Trophoblast cell (in vitro differentiated cells and primary cell): ENCODE measurements around the gene PARVA.

ENCODE experiments used
- DNase-seq, 2 donors: peaks; one replicate each; pipeline ENCODE4 v3.0.0-alpha.2; 2016
- H2AFZ ChIP-seq: 2 replicates; pipeline ENCODE4 v1.6.1; 2013; ENCODE audit warnings: low read length, moderate library complexity, mild to moderate bottlenecking; ENCODE audit not compliant: insufficient read depth, poor library complexity
- H2AK5ac ChIP-seq: 2 replicates; pipeline ENCODE4 v1.6.1; 2013; ENCODE audit warnings: mild to moderate bottlenecking, low read length
- H2BK120ac ChIP-seq: 2 replicates; pipeline ENCODE4 v1.6.1; 2013; ENCODE audit warnings: low read length, mild to moderate bottlenecking, moderate library complexity; ENCODE audit not compliant: insufficient read depth, poor library complexity
- H2BK12ac ChIP-seq: 2 replicates; pipeline ENCODE4 v1.6.1; 2013; ENCODE audit warnings: mild to moderate bottlenecking, low read length, moderate library complexity
- H2BK5ac ChIP-seq: 2 replicates; pipeline ENCODE4 v1.6.1; 2013; ENCODE audit warnings: low read length, low read depth, moderate library complexity, mild to moderate bottlenecking; ENCODE audit not compliant: poor library complexity
- H3K14ac ChIP-seq: 2 replicates; pipeline ENCODE4 v1.6.1; 2013; ENCODE audit warnings: mild to moderate bottlenecking, low read length
- H3K18ac ChIP-seq: 2 replicates; pipeline ENCODE4 v1.6.1; 2013; ENCODE audit warnings: mild to moderate bottlenecking, low read length
- H3K23ac ChIP-seq: 2 replicates; pipeline ENCODE4 v1.6.1; 2013; ENCODE audit warnings: low read length
- H3K27ac ChIP-seq: 2 replicates; pipeline ENCODE4 v1.5.1; 2013; ENCODE audit warnings: low read depth, mild to moderate bottlenecking, inconsistent platforms, low read length, moderate library complexity
- H3K27me3 ChIP-seq: 2 replicates; pipeline ENCODE4 v1.6.1; 2013; ENCODE audit warnings: inconsistent platforms, mild to moderate bottlenecking, low read length, moderate library complexity; ENCODE audit not compliant: insufficient read depth
- H3K36me3 ChIP-seq, 2 experiments: 1 replicate in 1 of 2; 2 replicates in 1 of 2; pipeline ENCODE4 v1.6.1; 2013; ENCODE audit warnings: low read length in 2 of 2, mild to moderate bottlenecking in 2 of 2, moderate library complexity in 1 of 2; ENCODE audit not compliant: insufficient read depth in 2 of 2, control insufficient read depth in 1 of 2
- H3K4ac ChIP-seq: 2 replicates; pipeline ENCODE4 v1.6.1; 2013; ENCODE audit warnings: low read depth, mild to moderate bottlenecking, low read length, moderate library complexity
- H3K4me1 ChIP-seq, 2 experiments: 1 replicate in 1 of 2; 2 replicates in 1 of 2; pipeline ENCODE4 v1.6.1; 2013; ENCODE audit warnings: low read length in 2 of 2, mild to moderate bottlenecking in 2 of 2, moderate library complexity in 1 of 2; ENCODE audit not compliant: insufficient read depth in 2 of 2, control insufficient read depth in 1 of 2
- H3K4me2 ChIP-seq: 2 replicates; pipeline ENCODE4 v1.6.1; 2013; ENCODE audit warnings: inconsistent platforms, mild to moderate bottlenecking, low read length, moderate library complexity
- H3K4me3 ChIP-seq: 2 replicates; pipeline ENCODE4 v1.5.1; 2013; ENCODE audit warnings: mild to moderate bottlenecking, low read depth, low read length, inconsistent platforms
- H3K79me1 ChIP-seq: one replicate; pipeline ENCODE4 v1.6.1; 2013; ENCODE audit warnings: low read length
- H3K79me2 ChIP-seq: 2 replicates; pipeline ENCODE4 v1.6.1; 2013; ENCODE audit warnings: low read length, mild to moderate bottlenecking; ENCODE audit not compliant: control insufficient read depth, insufficient read depth, poor library complexity
- H3K9ac ChIP-seq: 2 replicates; pipeline ENCODE4 v1.6.1; 2013; ENCODE audit warnings: mild to moderate bottlenecking, low read length
- H3K9me3 ChIP-seq: 2 replicates; pipeline ENCODE4 v1.6.1; 2013; ENCODE audit warnings: low read depth, mild to moderate bottlenecking, control low read depth, inconsistent platforms, low read length; ENCODE audit not compliant: insufficient read depth
- H4K12ac ChIP-seq: 2 replicates; pipeline ENCODE4 v1.6.1; 2013; ENCODE audit warnings: low read depth, mild to moderate bottlenecking, low read length, moderate library complexity
- H4K8ac ChIP-seq: 2 replicates; pipeline ENCODE4 v1.6.1; 2013; ENCODE audit warnings: low read depth, mild to moderate bottlenecking, low read length, moderate library complexity
- H4K91ac ChIP-seq: one replicate; pipeline ENCODE4 v1.6.1; 2013; ENCODE audit warnings: low read depth, mild to moderate bottlenecking, low read length, moderate library complexity
- WGBS: extraction: QIAGEN DNeasy Blood & Tissue Kit; methylation state at CpG from one replicate; pipeline ENCODE4 v1.1.7; 2013; ENCODE audit warnings: missing lambda C conversion rate; ENCODE audit not compliant: insufficient read length, insufficient coverage; ENCODE audit errors: extremely low coverage; 5-methylcytosine and 5-hydroxymethylcytosine counted together

The PARVA gene

GRCh38 chr11:12459865-12460444 is 82.6 kb downstream of the PARVA start:
- no peaks in the 10 kb centered on the region for H3K79me2 ChIP-seq
- H3K36me3 ChIP-seq: peaks cover 0 to 2% of the 10 kb centered on the region in 2 experiments
- no peak overlapping the region for H2AFZ ChIP-seq
- no peak overlapping the region for H3K4ac ChIP-seq
- no CpG with 5 or more reads among the region's 3 CpGs for WGBS
- no peak overlapping the region for H3K9ac ChIP-seq
- H4K91ac ChIP-seq: no peak overlapping the region
- H3K4me2 ChIP-seq: no peak overlapping the region
- H2AK5ac ChIP-seq: no peak overlapping the region
- peaks cover 3% of the 10 kb centered on the region for H3K79me1 ChIP-seq
- H3K27me3 ChIP-seq: no peaks in the 10 kb centered on the region
- H2BK120ac ChIP-seq: no peak overlapping the region
- no peak for DNase-seq
- no peak overlapping the region for H3K4me3 ChIP-seq
- no peak overlapping the region for H3K14ac ChIP-seq
- no peak overlapping the region for H2BK5ac ChIP-seq
- no peak overlapping the region for H4K12ac ChIP-seq
- no peak overlapping the region for H2BK12ac ChIP-seq
- no peak overlapping the region for H3K23ac ChIP-seq
- H3K9me3 ChIP-seq: no peaks in the 10 kb centered on the region
- H3K4me1 ChIP-seq: peaks cover 8 to 21% of the 10 kb centered on the region in 2 experiments
- H3K18ac ChIP-seq: no peak overlapping the region
- no peak overlapping the region for H4K8ac ChIP-seq
- H3K27ac ChIP-seq: no peak overlapping the region

GRCh38 chr11:12460466-12460865 is 83.1 kb downstream of the PARVA start:
- Histone ChIP-seq H3K79me2 (no peaks in the 10 kb centered on the region), H3K27ac (no peak overlapping the region), H2AFZ (no peak overlapping the region), H3K79me1 (peaks cover 3% of the 10 kb centered on the region), H2BK120ac (no peak overlapping the region), H2BK12ac (no peak overlapping the region), H3K9me3 (no peaks in the 10 kb centered on the region), H3K4ac (no peak overlapping the region), H4K12ac (no peak overlapping the region), H3K27me3 (no peaks in the 10 kb centered on the region), H3K4me3 (no peak overlapping the region), H4K8ac (no peak overlapping the region), H3K23ac (no peak overlapping the region), H2AK5ac (no peak overlapping the region), H3K14ac (no peak overlapping the region), H3K9ac (no peak overlapping the region), H4K91ac (no peak overlapping the region), H2BK5ac (no peak overlapping the region), H3K4me2 (no peak overlapping the region), H3K18ac (no peak overlapping the region), H3K36me3 (peaks cover 0 to 2% of the 10 kb centered on the region in 2 experiments), H3K4me1 (peaks cover 8 to 21% of the 10 kb centered on the region in 2 experiments)
- no peak for DNase-seq
- WGBS: no CpG with 5 or more reads among the region's 4 CpGs

GRCh38 chr11:12461516-12461915 is 84.1 kb downstream of the PARVA start:
- no CpG with 5 or more reads among the region's 5 CpGs for WGBS
- H3K23ac ChIP-seq: no peak overlapping the region
- H3K27me3 ChIP-seq: no peaks in the 10 kb centered on the region
- no peaks in the 10 kb centered on the region for H3K79me2 ChIP-seq
- no peak overlapping the region for H3K9ac ChIP-seq
- no peak overlapping the region for H4K91ac ChIP-seq
- H4K8ac ChIP-seq: no peak overlapping the region
- H3K4me1 ChIP-seq: peaks cover 6 to 15% of the 10 kb centered on the region in 2 experiments
- H2AK5ac ChIP-seq: no peak overlapping the region
- H3K18ac ChIP-seq: no peak overlapping the region
- no peak overlapping the region for H3K4me2 ChIP-seq
- H2BK5ac ChIP-seq: no peak overlapping the region
- no peak for DNase-seq
- H3K4ac ChIP-seq: no peak overlapping the region
- H2BK120ac ChIP-seq: no peak overlapping the region
- H3K36me3 ChIP-seq: peaks cover 0 to 2% of the 10 kb centered on the region in 2 experiments
- H2BK12ac ChIP-seq: no peak overlapping the region
- no peak overlapping the region for H2AFZ ChIP-seq
- H4K12ac ChIP-seq: no peak overlapping the region
- no peak overlapping the region for H3K4me3 ChIP-seq
- H3K27ac ChIP-seq: no peak overlapping the region
- no peak overlapping the region for H3K14ac ChIP-seq
- H3K79me1 ChIP-seq: peaks cover 3% of the 10 kb centered on the region
- no peaks in the 10 kb centered on the region for H3K9me3 ChIP-seq

- no peak overlapping the region for H2BK5ac ChIP-seq
- H3K9me3 ChIP-seq: no peaks in the 10 kb centered on the region
- H4K12ac ChIP-seq: no peak overlapping the region
Measured at GRCh38 chr11:12464303-12464702, 86.9 kb downstream of the PARVA start.

More at GRCh38 chr11:12464303-12464702, 86.9 kb downstream of the PARVA start:
- no peak overlapping the region for H3K4me2 ChIP-seq
- no peak overlapping the region for H2AFZ ChIP-seq
- H3K18ac ChIP-seq: no peak overlapping the region
- no peak overlapping the region for H3K4ac ChIP-seq
- no peak for DNase-seq
- no peak overlapping the region for H3K14ac ChIP-seq
- no peak overlapping the region for H3K27ac ChIP-seq
- no peak overlapping the region for H4K91ac ChIP-seq
- no peaks in the 10 kb centered on the region for H3K79me1 ChIP-seq
- H3K9ac ChIP-seq: no peak overlapping the region
- H3K4me1 ChIP-seq: no peaks in the 10 kb centered on the region
- no CpG with 5 or more reads among the region's 2 CpGs for WGBS
- no peak overlapping the region for H3K23ac ChIP-seq
- no peaks in the 10 kb centered on the region for H3K79me2 ChIP-seq
- H3K36me3 ChIP-seq: peaks cover 0 to 2% of the 10 kb centered on the region in 2 experiments
- no peak overlapping the region for H2BK120ac ChIP-seq
- no peak overlapping the region for H3K4me3 ChIP-seq
- no peak overlapping the region for H4K8ac ChIP-seq
- H2AK5ac ChIP-seq: no peak overlapping the region
- H3K27me3 ChIP-seq: no peaks in the 10 kb centered on the region
- no peak overlapping the region for H2BK12ac ChIP-seq
